Measurements from ENCODE around the gene HIBCH.
A peak's percentile ranks its signal among the peaks of the same experiment; 100 is the strongest.

The HIBCH gene

GRCh38 chr2:190357600-190357999 lies 38.0 kb upstream of the HIBCH start:
- Histone ChIP-seq H3K4me1 (ENCODE audit: control insufficient read depth in 5 of 5, insufficient read depth in 5 of 5, low read length in 5 of 5) (peaks cover 0 to 34% (median 34%) of the 10 kb centered on the region in 5 donors), H3K36me3 (ENCODE audit: control insufficient read depth in 5 of 5, insufficient read depth in 5 of 5, low read length in 5 of 5) (peaks cover 0 to 4% (median 1%) of the 10 kb centered on the region in 5 donors), H3K27ac (ENCODE audit: low read depth, low read length) (no peak overlapping the region), H3K9me3 (ENCODE audit: control insufficient read depth in 5 of 5, low read length in 5 of 5) (no peaks in the 10 kb centered on the region), H3K27me3 (ENCODE audit: control insufficient read depth in 5 of 5, insufficient read depth in 4 of 5, low read length in 5 of 5) (no peaks in the 10 kb centered on the region), H3K9ac (ENCODE audit: low read length in 5 of 5) (no peak overlapping the region), H3K4me3 (ENCODE audit: low read depth in 1 of 5, low read length in 5 of 5) (no peak overlapping the region)

GRCh38 chr2:190355968-190356644 lies 36.5 kb upstream of the HIBCH start:
- Histone ChIP-seq H3K4me1 (ENCODE audit: control insufficient read depth in 5 of 5, insufficient read depth in 5 of 5, low read length in 5 of 5) (peaks cover 0 to 34% (median 34%) of the 10 kb centered on the region in 5 donors), H3K4me3 (ENCODE audit: low read depth in 1 of 5, low read length in 5 of 5) (no peak overlapping the region), H3K36me3 (ENCODE audit: control insufficient read depth in 5 of 5, insufficient read depth in 5 of 5, low read length in 5 of 5) (peaks cover 0 to 4% (median 0%) of the 10 kb centered on the region in 5 donors), H3K9ac (ENCODE audit: low read length in 5 of 5) (no peak overlapping the region), H3K27ac (ENCODE audit: low read depth, low read length) (no peak overlapping the region), H3K9me3 (ENCODE audit: control insufficient read depth in 5 of 5, low read length in 5 of 5) (no peaks in the 10 kb centered on the region), H3K27me3 (ENCODE audit: control insufficient read depth in 5 of 5, insufficient read depth in 4 of 5, low read length in 5 of 5) (no peaks in the 10 kb centered on the region)

GRCh38 chr2:190354003-190354690 lies 34.5 kb upstream of the HIBCH start:
- Histone ChIP-seq H3K36me3 (ENCODE audit: control insufficient read depth in 5 of 5, insufficient read depth in 5 of 5, low read length in 5 of 5) (peaks cover 0 to 4% (median 3%) of the 10 kb centered on the region in 5 donors), H3K4me1 (ENCODE audit: control insufficient read depth in 5 of 5, insufficient read depth in 5 of 5, low read length in 5 of 5) (peaks cover 0 to 24% (median 23%) of the 10 kb centered on the region in 5 donors), H3K27me3 (ENCODE audit: control insufficient read depth in 5 of 5, insufficient read depth in 4 of 5, low read length in 5 of 5) (no peaks in the 10 kb centered on the region), H3K9me3 (ENCODE audit: control insufficient read depth in 5 of 5, low read length in 5 of 5) (no peaks in the 10 kb centered on the region), H3K27ac (ENCODE audit: low read depth, low read length) (no peak overlapping the region), H3K4me3 (ENCODE audit: low read depth in 1 of 5, low read length in 5 of 5) (no peak overlapping the region), H3K9ac (ENCODE audit: low read length in 5 of 5) (no peak overlapping the region)

GRCh38 chr2:190353537-190353899 lies 33.9 kb upstream of the HIBCH start:
- H3K4me1 ChIP-seq (ENCODE audit: control insufficient read depth in 5 of 5, insufficient read depth in 5 of 5, low read length in 5 of 5): peaks cover 0 to 19% (median 16%) of the 10 kb centered on the region in 5 donors
- no peak overlapping the region for H3K4me3 ChIP-seq (ENCODE audit: low read depth in 1 of 5, low read length in 5 of 5)
- H3K9me3 ChIP-seq (ENCODE audit: control insufficient read depth in 5 of 5, low read length in 5 of 5): no peaks in the 10 kb centered on the region
- H3K36me3 ChIP-seq (ENCODE audit: control insufficient read depth in 5 of 5, insufficient read depth in 5 of 5, low read length in 5 of 5): peaks cover 0 to 4% (median 3%) of the 10 kb centered on the region in 5 donors
- H3K27ac ChIP-seq (ENCODE audit: low read depth, low read length): no peak overlapping the region
- H3K9ac ChIP-seq (ENCODE audit: low read length in 5 of 5): no peak overlapping the region
- no peaks in the 10 kb centered on the region for H3K27me3 ChIP-seq (ENCODE audit: control insufficient read depth in 5 of 5, insufficient read depth in 4 of 5, low read length in 5 of 5)

GRCh38 chr2:190352668-190353536 lies 33.3 kb upstream of the HIBCH start:
- Histone ChIP-seq H3K27ac (ENCODE audit: low read depth, low read length) (peak overlapping the region; percentile 40), H3K9me3 (ENCODE audit: control insufficient read depth in 5 of 5, low read length in 5 of 5) (no peaks in the 10 kb centered on the region), H3K27me3 (ENCODE audit: control insufficient read depth in 5 of 5, insufficient read depth in 4 of 5, low read length in 5 of 5) (no peaks in the 10 kb centered on the region), H3K9ac (ENCODE audit: low read length in 5 of 5) (no peak overlapping the region), H3K4me3 (ENCODE audit: low read depth in 1 of 5, low read length in 5 of 5) (no peak overlapping the region), H3K4me1 (ENCODE audit: control insufficient read depth in 5 of 5, insufficient read depth in 5 of 5, low read length in 5 of 5) (peaks cover 0 to 16% (median 14%) of the 10 kb centered on the region in 5 donors), H3K36me3 (ENCODE audit: control insufficient read depth in 5 of 5, insufficient read depth in 5 of 5, low read length in 5 of 5) (peaks cover 0 to 4% (median 3%) of the 10 kb centered on the region in 5 donors)

GRCh38 chr2:190351955-190352354 lies 32.3 kb upstream of the HIBCH start:
- Histone ChIP-seq H3K36me3 (ENCODE audit: control insufficient read depth in 5 of 5, insufficient read depth in 5 of 5, low read length in 5 of 5) (peaks cover 0 to 4% (median 3%) of the 10 kb centered on the region in 5 donors), H3K4me1 (ENCODE audit: control insufficient read depth in 5 of 5, insufficient read depth in 5 of 5, low read length in 5 of 5) (peaks cover 0 to 16% (median 14%) of the 10 kb centered on the region in 5 donors), H3K27me3 (ENCODE audit: control insufficient read depth in 5 of 5, insufficient read depth in 4 of 5, low read length in 5 of 5) (no peaks in the 10 kb centered on the region), H3K9ac (ENCODE audit: low read length in 5 of 5) (no peak overlapping the region), H3K27ac (ENCODE audit: low read depth, low read length) (no peak overlapping the region), H3K9me3 (ENCODE audit: control insufficient read depth in 5 of 5, low read length in 5 of 5) (no peaks in the 10 kb centered on the region), H3K4me3 (ENCODE audit: low read depth in 1 of 5, low read length in 5 of 5) (no peak overlapping the region)

GRCh38 chr2:190350371-190350770 lies 30.7 kb upstream of the HIBCH start:
- Histone ChIP-seq H3K4me1 (ENCODE audit: control insufficient read depth in 5 of 5, insufficient read depth in 5 of 5, low read length in 5 of 5) (peaks cover 0 to 11% (median 9%) of the 10 kb centered on the region in 5 donors), H3K9me3 (ENCODE audit: control insufficient read depth in 5 of 5, low read length in 5 of 5) (no peaks in the 10 kb centered on the region), H3K9ac (ENCODE audit: low read length in 5 of 5) (no peak overlapping the region), H3K36me3 (ENCODE audit: control insufficient read depth in 5 of 5, insufficient read depth in 5 of 5, low read length in 5 of 5) (peaks cover 0 to 4% (median 3%) of the 10 kb centered on the region in 5 donors), H3K27me3 (ENCODE audit: control insufficient read depth in 5 of 5, insufficient read depth in 4 of 5, low read length in 5 of 5) (no peaks in the 10 kb centered on the region), H3K27ac (ENCODE audit: low read depth, low read length) (no peak overlapping the region), H3K4me3 (ENCODE audit: low read depth in 1 of 5, low read length in 5 of 5) (no peak overlapping the region)

- no peaks in the 10 kb centered on the region for H3K36me3 ChIP-seq (ENCODE audit: control insufficient read depth in 5 of 5, insufficient read depth in 5 of 5, low read length in 5 of 5)
- no peaks in the 10 kb centered on the region for H3K9me3 ChIP-seq (ENCODE audit: control insufficient read depth in 5 of 5, low read length in 5 of 5)
- H3K4me3 ChIP-seq (ENCODE audit: low read depth in 1 of 5, low read length in 5 of 5): peak overlapping the region; percentile 71 to 81 (median 81)
- H3K27me3 ChIP-seq (ENCODE audit: control insufficient read depth in 5 of 5, insufficient read depth in 4 of 5, low read length in 5 of 5): no peaks in the 10 kb centered on the region
- peak overlapping the region; percentile 39 to 76 (median 70) for H3K9ac ChIP-seq (ENCODE audit: low read length in 5 of 5)
- H3K27ac ChIP-seq (ENCODE audit: low read depth, low read length): peak overlapping the region; percentile 76
- peaks cover 0 to 13% (median 13%) of the 10 kb centered on the region in 5 donors for H3K4me1 ChIP-seq (ENCODE audit: control insufficient read depth in 5 of 5, insufficient read depth in 5 of 5, low read length in 5 of 5)
Measured at GRCh38 chr2:190344276-190344827, 24.7 kb upstream of the HIBCH start.

GRCh38 chr2:190343536-190344275 lies 24.1 kb upstream of the HIBCH start, which contains the start of gene INPP1:
INPP1 (plus strand) TSS chr2:190343589; CDS start chr2:190360103, 16,514 bp downstream.
- Histone ChIP-seq H3K9me3 (ENCODE audit: control insufficient read depth in 5 of 5, low read length in 5 of 5) (no peaks in the 10 kb centered on the region), H3K9ac (ENCODE audit: low read length in 5 of 5) (peak within 1 kb of the TSS; percentile 39 to 83 (median 76)), H3K27ac (ENCODE audit: low read depth, low read length) (peak within 1 kb of the TSS; percentile 76), H3K27me3 (ENCODE audit: control insufficient read depth in 5 of 5, insufficient read depth in 4 of 5, low read length in 5 of 5) (no peaks in the 10 kb centered on the region), H3K4me1 (ENCODE audit: control insufficient read depth in 5 of 5, insufficient read depth in 5 of 5, low read length in 5 of 5) (peaks cover 0 to 13% (median 13%) of the 10 kb centered on the region in 5 donors), H3K4me3 (ENCODE audit: low read depth in 1 of 5, low read length in 5 of 5) (peak within 1 kb of the TSS; percentile 71 to 81 (median 81)), H3K36me3 (ENCODE audit: control insufficient read depth in 5 of 5, insufficient read depth in 5 of 5, low read length in 5 of 5) (no peaks in the 10 kb centered on the region)
